Astrocyte (in vitro differentiated cells and primary cell): Measurements from ENCODE around the gene CORO7. TPM values are rescaled to one million over a fixed set of nuclear protein-coding genes. Genes with fewer than 3 reads are reported as not detected.

Source experiments
- DNase-seq: peaks from one replicate; pipeline ENCODE4 v3.0.0-alpha.2; 2010; ENCODE audit warnings: low read depth
- FAIRE-seq: peaks from 2 replicates; lab custom pipeline; 2011; peaks lifted over from hg19 to GRCh38; lab: Jason Lieb, UNC
- H2AFZ ChIP-seq: 2 replicates; pipeline ENCODE4 v1.6.0; 2012; ENCODE audit warnings: low read depth, low read length, inconsistent platforms
- H3K27ac ChIP-seq: 2 replicates; pipeline ENCODE4 v1.5.1; 2011; ENCODE audit warnings: low read depth, low read length, inconsistent platforms
- H3K27me3 ChIP-seq: 2 replicates; pipeline ENCODE4 v1.6.0; 2011; ENCODE audit warnings: low read length, inconsistent platforms; ENCODE audit not compliant: insufficient read depth
- H3K36me3 ChIP-seq: 2 replicates; pipeline ENCODE4 v1.5.1; 2011; ENCODE audit warnings: low read length, inconsistent platforms; ENCODE audit not compliant: insufficient read depth
- H3K4me1 ChIP-seq: 2 replicates; pipeline ENCODE4 v1.5.1; 2011; ENCODE audit warnings: low read length, inconsistent platforms; ENCODE audit not compliant: insufficient read depth
- H3K4me2 ChIP-seq: 2 replicates; pipeline ENCODE4 v1.6.0; 2012; ENCODE audit warnings: low read length, inconsistent platforms
- H3K4me3 ChIP-seq: 2 replicates; pipeline ENCODE4 v1.5.1; 2011; ENCODE audit warnings: low read depth, mild to moderate bottlenecking, low read length, inconsistent platforms; ENCODE audit not compliant: insufficient read depth
- H3K79me2 ChIP-seq: 2 replicates; pipeline ENCODE4 v1.6.0; 2012; ENCODE audit warnings: mild to moderate bottlenecking, low read length, inconsistent platforms; ENCODE audit not compliant: insufficient read depth
- H3K9ac ChIP-seq: 2 replicates; pipeline ENCODE4 v1.6.0; 2012; ENCODE audit warnings: mild to moderate bottlenecking, low read length, inconsistent platforms
- H3K9me3 ChIP-seq: 2 replicates; pipeline ENCODE4 v1.5.1; 2012; ENCODE audit warnings: low read depth, mild to moderate bottlenecking, low read length, inconsistent platforms; ENCODE audit not compliant: insufficient read depth
- H4K20me1 ChIP-seq: 2 replicates; pipeline ENCODE4 v1.6.0; 2012; ENCODE audit warnings: low read length, inconsistent platforms; ENCODE audit not compliant: insufficient read depth
- H3K27ac Mint-ChIP-seq: one replicate; pipeline ENCODE4 v1.8.0; 2021; ENCODE audit warnings: mild to moderate bottlenecking, mixed read lengths; ENCODE audit not compliant: unreplicated experiment
- H3K27me3 Mint-ChIP-seq: one replicate; pipeline ENCODE4 v1.8.0; 2021; ENCODE audit warnings: low read depth, mixed read lengths; ENCODE audit not compliant: unreplicated experiment
- H3K36me3 Mint-ChIP-seq: one replicate; pipeline ENCODE4 v1.8.0; 2021; ENCODE audit warnings: low read depth, mixed read lengths; ENCODE audit not compliant: unreplicated experiment
- H3K4me1 Mint-ChIP-seq: one replicate; pipeline ENCODE4 v1.8.0; 2021; ENCODE audit warnings: low read depth, mixed read lengths; ENCODE audit not compliant: unreplicated experiment
- H3K4me3 Mint-ChIP-seq: one replicate; pipeline ENCODE4 v1.8.0; 2021; ENCODE audit warnings: mild to moderate bottlenecking, moderate library complexity, mixed read lengths; ENCODE audit not compliant: unreplicated experiment
- H3K9me3 Mint-ChIP-seq: one replicate; pipeline ENCODE4 v1.8.0; 2021; ENCODE audit warnings: mild to moderate bottlenecking, mixed read lengths; ENCODE audit not compliant: unreplicated experiment
- EZH2 ChIP-seq: IDR thresholded peaks from 2 replicates; pipeline ENCODE4 v1.6.1; 2012; ENCODE audit warnings: mild to moderate bottlenecking, low read length, inconsistent platforms; ENCODE audit not compliant: insufficient read depth
- total RNA-seq: library from RNA; stranded (reverse); gene quantifications from 2 replicates; pipeline ENCODE4 v1.2.1, GENCODE V29; 2021
- TF ChIP-seq, protein P1 (sequence below): IDR thresholded peaks from 2 replicates; pipeline ENCODE4 v1.5.1; 2011; ENCODE audit warnings: low read depth, mild to moderate bottlenecking, inconsistent platforms, low read length, moderate library complexity; ENCODE audit not compliant: insufficient read depth

Gene CORO7
- total RNA-seq, 1 donor from 2014 or later, result 26.4 TPM

DNA sequence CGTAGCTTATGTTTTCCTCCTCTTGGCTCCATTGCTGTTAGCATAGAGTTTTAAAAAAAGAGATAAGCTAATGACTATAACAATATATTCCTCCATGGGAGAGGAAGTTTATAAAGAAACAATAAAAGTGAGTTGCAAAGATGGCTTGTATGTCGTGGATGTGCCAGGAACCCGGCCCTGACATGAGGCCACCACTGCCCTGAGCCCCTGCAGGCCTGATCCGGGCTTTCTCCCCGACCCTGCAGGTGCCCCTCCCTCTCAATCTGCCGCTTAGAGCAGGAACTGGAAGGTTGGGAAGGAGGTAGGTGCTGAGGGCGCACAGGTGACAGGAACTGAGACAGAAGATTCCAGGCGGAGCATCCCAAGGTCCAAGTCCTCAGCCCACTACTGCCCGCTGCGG, 76.9 kb downstream of the CORO7 start:
- no peak for TF ChIP-seq EZH2
- TF ChIP-seq, protein P1, sequence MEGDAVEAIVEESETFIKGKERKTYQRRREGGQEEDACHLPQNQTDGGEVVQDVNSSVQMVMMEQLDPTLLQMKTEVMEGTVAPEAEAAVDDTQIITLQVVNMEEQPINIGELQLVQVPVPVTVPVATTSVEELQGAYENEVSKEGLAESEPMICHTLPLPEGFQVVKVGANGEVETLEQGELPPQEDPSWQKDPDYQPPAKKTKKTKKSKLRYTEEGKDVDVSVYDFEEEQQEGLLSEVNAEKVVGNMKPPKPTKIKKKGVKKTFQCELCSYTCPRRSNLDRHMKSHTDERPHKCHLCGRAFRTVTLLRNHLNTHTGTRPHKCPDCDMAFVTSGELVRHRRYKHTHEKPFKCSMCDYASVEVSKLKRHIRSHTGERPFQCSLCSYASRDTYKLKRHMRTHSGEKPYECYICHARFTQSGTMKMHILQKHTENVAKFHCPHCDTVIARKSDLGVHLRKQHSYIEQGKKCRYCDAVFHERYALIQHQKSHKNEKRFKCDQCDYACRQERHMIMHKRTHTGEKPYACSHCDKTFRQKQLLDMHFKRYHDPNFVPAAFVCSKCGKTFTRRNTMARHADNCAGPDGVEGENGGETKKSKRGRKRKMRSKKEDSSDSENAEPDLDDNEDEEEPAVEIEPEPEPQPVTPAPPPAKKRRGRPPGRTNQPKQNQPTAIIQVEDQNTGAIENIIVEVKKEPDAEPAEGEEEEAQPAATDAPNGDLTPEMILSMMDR, result no peak
- H3K4me3 Mint-ChIP-seq, result no peak overlapping the region
- H3K9me3 Mint-ChIP-seq, result no peaks in the 10 kb centered on the region
- FAIRE-seq, result no peak
- peaks cover 3% of the 10 kb centered on the region for H3K36me3 ChIP-seq
- peaks cover 28% of the 10 kb centered on the region for H3K79me2 ChIP-seq
- no peak overlapping the region for H3K9ac ChIP-seq
- H3K4me2 ChIP-seq, result no peak overlapping the region
- no peaks in the 10 kb centered on the region for H3K27me3 Mint-ChIP-seq
- peaks cover 2% of the 10 kb centered on the region for H3K4me1 Mint-ChIP-seq
- no peak overlapping the region for H2AFZ ChIP-seq
- no peak overlapping the region for H3K27ac ChIP-seq
- no peak overlapping the region for H3K27ac Mint-ChIP-seq
- H3K27me3 ChIP-seq, result no peaks in the 10 kb centered on the region
- peaks cover 78% of the 10 kb centered on the region for H4K20me1 ChIP-seq
- no peak overlapping the region for H3K4me3 ChIP-seq
- H3K4me1 ChIP-seq, result no peaks in the 10 kb centered on the region
- H3K9me3 ChIP-seq, result no peaks in the 10 kb centered on the region
- H3K36me3 Mint-ChIP-seq, result peaks cover 6% of the 10 kb centered on the region
- no peak for DNase-seq

DNA sequence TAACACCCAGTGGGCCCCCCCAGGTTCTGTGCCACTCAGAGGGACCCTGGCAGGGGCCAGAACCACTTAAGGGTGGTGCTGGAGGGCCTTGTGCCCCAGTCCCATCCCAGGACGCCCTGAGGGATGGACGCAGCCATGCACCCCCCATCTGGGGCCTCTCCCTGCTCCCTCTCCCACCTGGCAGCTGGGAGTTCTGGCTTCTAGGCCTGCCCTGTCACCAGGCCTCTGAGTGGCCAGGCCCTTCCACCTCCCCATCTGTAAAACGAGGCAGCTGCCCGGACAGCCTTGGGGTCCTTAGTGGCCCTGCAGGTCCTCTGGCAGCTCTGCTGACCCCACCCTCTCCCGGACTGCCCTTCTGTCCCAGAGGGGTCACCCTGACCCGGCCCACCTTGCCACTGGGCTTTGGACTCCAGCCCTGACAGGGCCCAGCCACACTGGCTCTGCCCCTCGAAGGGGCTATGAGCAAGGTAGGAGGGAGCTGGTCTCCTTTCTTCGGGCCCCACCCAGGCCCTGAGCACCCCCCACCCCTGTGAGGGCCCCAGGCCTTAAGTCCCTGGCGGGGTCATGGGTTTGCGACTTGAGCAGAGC, 77.6 kb downstream of the CORO7 start:
- peaks cover 3% of the 10 kb centered on the region for H3K36me3 ChIP-seq
- no peak for DNase-seq
- Mint-ChIP-seq H3K4me1 (peaks cover 2% of the 10 kb centered on the region), H3K36me3 (peaks cover 6% of the 10 kb centered on the region), H3K27me3 (no peaks in the 10 kb centered on the region), H3K9me3 (no peaks in the 10 kb centered on the region), H3K4me3 (no peak overlapping the region), H3K27ac (no peak overlapping the region)
- no peak overlapping the region for H3K4me3 ChIP-seq
- no peak overlapping the region for H3K9ac ChIP-seq
- H3K9me3 ChIP-seq, result no peaks in the 10 kb centered on the region
- no peak overlapping the region for H3K4me2 ChIP-seq
- H3K4me1 ChIP-seq, result no peaks in the 10 kb centered on the region
- peaks cover 73% of the 10 kb centered on the region for H4K20me1 ChIP-seq
- TF ChIP-seq, protein P1, result no peak
- TF ChIP-seq EZH2, result no peak
- no peaks in the 10 kb centered on the region for H3K27me3 ChIP-seq
- no peak for FAIRE-seq
- H3K79me2 ChIP-seq, result peaks cover 26% of the 10 kb centered on the region
- no peak overlapping the region for H2AFZ ChIP-seq
- H3K27ac ChIP-seq, result no peak overlapping the region

DNA sequence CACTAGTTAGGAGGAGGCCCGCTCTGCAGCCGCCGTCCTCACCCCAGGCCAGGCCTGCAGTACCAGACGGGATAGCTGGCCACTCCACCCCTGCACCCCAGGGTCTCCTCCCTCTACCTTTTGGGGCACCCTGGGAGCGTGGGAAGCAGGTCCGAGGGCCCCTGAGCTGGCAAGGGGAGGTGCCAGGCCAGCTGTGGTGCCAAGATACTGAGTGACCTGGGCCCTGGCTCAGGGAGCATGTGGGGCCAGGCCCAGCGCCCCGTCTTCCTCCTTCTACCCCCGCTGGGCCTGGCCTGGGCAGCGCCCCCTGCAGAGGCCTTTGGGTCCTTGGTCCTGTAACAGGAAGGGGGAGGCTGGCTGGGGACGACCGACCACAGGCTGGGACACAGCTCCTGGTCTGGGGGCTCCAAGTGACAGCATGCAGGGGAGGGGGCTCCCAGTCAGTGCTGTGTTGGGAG, 78.2 kb downstream of the CORO7 start:
- Histone ChIP-seq H3K36me3 (peaks cover 3% of the 10 kb centered on the region), H2AFZ (no peak overlapping the region), H3K4me1 (no peaks in the 10 kb centered on the region), H3K4me2 (no peak overlapping the region), H3K27me3 (no peaks in the 10 kb centered on the region), H3K9me3 (no peaks in the 10 kb centered on the region), H3K4me3 (no peak overlapping the region), H3K9ac (no peak overlapping the region), H4K20me1 (peaks cover 73% of the 10 kb centered on the region), H3K27ac (no peak overlapping the region), H3K79me2 (peaks cover 24% of the 10 kb centered on the region)
- Mint-ChIP-seq H3K4me1 (no peaks in the 10 kb centered on the region), H3K9me3 (no peaks in the 10 kb centered on the region), H3K27ac (no peak overlapping the region), H3K36me3 (peaks cover 8% of the 10 kb centered on the region), H3K27me3 (no peaks in the 10 kb centered on the region), H3K4me3 (no peak overlapping the region)
- DNase-seq (no peak), FAIRE-seq (no peak)
- TF ChIP-seq, protein P1, result no peak
- TF ChIP-seq EZH2, result no peak
